Astrocyte of the cerebellum (primary cell): ENCODE results near the gene BTBD2.
"Not testable (repeated sequence)": the region's sequence is repeated elsewhere in the genome, so short reads cannot be mapped to it uniquely, and the experiment has no call there.

ENCODE experiments used
- DNase-seq: peaks from one replicate; pipeline ENCODE4 v3.0.0-alpha.2; 2011; ENCODE audit warnings: low read depth
- H3K4me3 ChIP-seq: 2 replicates; pipeline ENCODE4 v1.5.1; 2011; ENCODE audit warnings: mild to moderate bottlenecking, low read depth, low read length, moderate library complexity
- CTCF ChIP-seq: IDR thresholded peaks from 2 replicates; pipeline ENCODE4 v1.5.1; 2012; ENCODE audit warnings: low read length, low read depth, moderate library complexity, mild to moderate bottlenecking; ENCODE audit errors: missing control alignments
- in situ Hi-C: cut with HindIII; loops from 2 replicates; pipeline ENCODE4 v1.10.0; 2017; ENCODE audit warnings: low sequenced_read_pairs

BTBD2 gene

GRCh38 chr19:2039089-2039958 lies 23.8 kb upstream of the BTBD2 start:
- no peak for TF ChIP-seq CTCF
- H3K4me3 ChIP-seq: no peak overlapping the region
- in situ Hi-C loops: no loop called here
- DNase-seq: no peak

GRCh38 chr19:2038284-2039088 lies 23.0 kb upstream of the BTBD2 start:
- no peak for TF ChIP-seq CTCF
- in situ Hi-C loops: no loop called here
- no peak for DNase-seq
- no peak overlapping the region for H3K4me3 ChIP-seq

- no peak for TF ChIP-seq CTCF
- DNase-seq: no peak
- in situ Hi-C loops: no loop called here
- H3K4me3 ChIP-seq: no peak overlapping the region
These were observed 22.2 kb upstream of the BTBD2 start for GRCh38 chr19:2037651-2038255.

GRCh38 chr19:2036424-2036823 lies 20.9 kb upstream of the BTBD2 start:
- TF ChIP-seq CTCF: no peak
- no peak overlapping the region for H3K4me3 ChIP-seq
- no peak for DNase-seq
- in situ Hi-C loops: no loop called here

GRCh38 chr19:2035590-2035991 lies 20.1 kb upstream of the BTBD2 start:
- no peak for DNase-seq
- H3K4me3 ChIP-seq: no peak overlapping the region
- in situ Hi-C loops: no loop called here
- TF ChIP-seq CTCF: no peak

- in situ Hi-C loops: no loop called here
- no peak for TF ChIP-seq CTCF
- no peak overlapping the region for H3K4me3 ChIP-seq
- DNase-seq: no peak
These were observed 19.4 kb upstream of the BTBD2 start for GRCh38 chr19:2034729-2035589.

- in situ Hi-C loops, DNase-seq: not testable (repeated sequence)
These were observed 18.7 kb upstream of the BTBD2 start for GRCh38 chr19:2034253-2034652.

More at GRCh38 chr19:2034253-2034652, 18.7 kb upstream of the BTBD2 start:
- H3K4me3 ChIP-seq: not testable (repeated sequence)
